Stimulated activated CD4-positive, alpha-beta T cell treated with anti-CD3 and anti-CD28 coated beads, Interleukin-4, amount 100 ng/mL, for 4 hours (primary cell): Measurements from ENCODE around the gene CEP128.
"Not testable (repeated sequence)": the region's sequence is repeated elsewhere in the genome, so short reads cannot be mapped to it uniquely, and the experiment has no call there.

Source experiments
- DNase-seq, 2 experiments: peaks; one replicate each; pipeline ENCODE4 v3.0.0-alpha.2; 2020

The CEP128 gene

GRCh38 chr14:80941241-80942185, at the start of gene CEP128:
Gene CEP128 (minus strand): TSS chr14:80941738.
- DNase-seq: peak; percentile 82

GRCh38 chr14:80988735-80989429, 47.3 kb upstream of the CEP128 start:
- no peak for DNase-seq

GRCh38 chr14:80988192-80988591, 46.7 kb upstream of the CEP128 start:
- DNase-seq: no peak

- peak; percentile 35 to 50 for DNase-seq
Observed at GRCh38 chr14:80987235-80988032, 45.9 kb upstream of the CEP128 start.

- no peak for DNase-seq
Observed at GRCh38 chr14:80982711-80983110, 41.2 kb upstream of the CEP128 start.

- DNase-seq: no peak
Observed at GRCh38 chr14:80981673-80982072, 40.1 kb upstream of the CEP128 start.

GRCh38 chr14:80981156-80981555, 39.6 kb upstream of the CEP128 start:
- DNase-seq: no peak

GRCh38 chr14:80979951-80980350, 38.4 kb upstream of the CEP128 start:
- DNase-seq: no peak

- peak in 1 of 2 experiments; percentile 2 for DNase-seq
Observed at GRCh38 chr14:80978403-80978802, 36.9 kb upstream of the CEP128 start.

GRCh38 chr14:80977221-80977620, 35.7 kb upstream of the CEP128 start:
- DNase-seq: no peak

GRCh38 chr14:80974679-80975078, 33.1 kb upstream of the CEP128 start:
- DNase-seq: no peak

- DNase-seq: no peak
Observed at GRCh38 chr14:80973931-80974641, 32.5 kb upstream of the CEP128 start.

- no peak for DNase-seq
Observed at GRCh38 chr14:80965037-80965436, 23.5 kb upstream of the CEP128 start.

- peak; percentile 13 to 48 for DNase-seq
Observed at GRCh38 chr14:80959496-80959895, 18.0 kb upstream of the CEP128 start.

- no peak for DNase-seq
Observed at GRCh38 chr14:80958939-80959338, 17.4 kb upstream of the CEP128 start.

GRCh38 chr14:80958226-80958625, 16.7 kb upstream of the CEP128 start:
- no peak for DNase-seq

- DNase-seq: no peak
Observed at GRCh38 chr14:80957613-80958012, 16.1 kb upstream of the CEP128 start.

GRCh38 chr14:80956922-80957321, 15.4 kb upstream of the CEP128 start:
- no peak for DNase-seq

- no peak for DNase-seq
Observed at GRCh38 chr14:80956102-80956501, 14.6 kb upstream of the CEP128 start.

GRCh38 chr14:80955416-80955941, 13.9 kb upstream of the CEP128 start, which contains the start of gene TSHR:
Gene TSHR (plus strand): TSS chr14:80955621. CDS start chr14:80955681, 60 bp downstream.
- DNase-seq: peak in 1 of 2 experiments; percentile 8

- DNase-seq: peak; percentile 66 to 67
Observed at GRCh38 chr14:80954687-80955299, 13.3 kb upstream of the CEP128 start.

- DNase-seq: not testable (repeated sequence)
Observed at GRCh38 chr14:80953211-80953610, 11.7 kb upstream of the CEP128 start.
